Glomerular endothelial cell (primary cell): ENCODE data around the gene CDC45. TPM values are rescaled to one million over a fixed set of nuclear protein-coding genes. Genes with fewer than 3 reads are reported as not detected.

ENCODE experiments used
- DNase-seq: peaks from one replicate; pipeline ENCODE4 v3.0.0-alpha.2; 2011; ENCODE audit warnings: low read depth, low spot score; ENCODE audit errors: extremely low read depth
- total RNA-seq: library from RNA; depleted of rRNA; stranded (reverse); fragments of >200 nt; gene quantifications from 2 replicates; pipeline ENCODE4 v1.2.3, GENCODE V29; 2015

Gene CDC45
- total RNA-seq, 1 donor from 2014 or later = 11.5 TPM

GRCh38 chr22:19448076-19448607, 31.6 kb upstream of the CDC45 start:
- no peak for DNase-seq

GRCh38 chr22:19448739-19449421, 30.8 kb upstream of the CDC45 start:
- DNase-seq = no peak

- DNase-seq = no peak
These were observed 30.3 kb upstream of the CDC45 start for GRCh38 chr22:19449422-19449767.

- DNase-seq = no peak
These were observed 29.2 kb upstream of the CDC45 start for GRCh38 chr22:19450363-19451175.

- no peak for DNase-seq
These were observed 28.1 kb upstream of the CDC45 start for GRCh38 chr22:19451570-19451969.

GRCh38 chr22:19453718-19454117, 26.0 kb upstream of the CDC45 start:
- no peak for DNase-seq

- no peak for DNase-seq
These were observed 25.6 kb upstream of the CDC45 start for GRCh38 chr22:19454156-19454555.

- no peak for DNase-seq
These were observed 24.7 kb upstream of the CDC45 start for GRCh38 chr22:19455033-19455432.

GRCh38 chr22:19455585-19456370, 23.9 kb upstream of the CDC45 start:
- DNase-seq = no peak

- no peak for DNase-seq
These were observed 23.2 kb upstream of the CDC45 start for GRCh38 chr22:19456541-19456940.

GRCh38 chr22:19457828-19458428, 21.8 kb upstream of the CDC45 start:
- no peak for DNase-seq

GRCh38 chr22:19460036-19460435, 19.7 kb upstream of the CDC45 start:
- no peak for DNase-seq

- DNase-seq = no peak
These were observed 18.2 kb upstream of the CDC45 start for GRCh38 chr22:19461506-19461905.

- DNase-seq = no peak
These were observed 16.7 kb upstream of the CDC45 start for GRCh38 chr22:19463008-19463407.

- no peak for DNase-seq
These were observed 15.9 kb upstream of the CDC45 start for GRCh38 chr22:19463491-19464469.

GRCh38 chr22:19464546-19464945, 15.2 kb upstream of the CDC45 start:
- no peak for DNase-seq

GRCh38 chr22:19464975-19465374, 14.7 kb upstream of the CDC45 start:
- no peak for DNase-seq

- no peak for DNase-seq
These were observed 13.5 kb upstream of the CDC45 start for GRCh38 chr22:19466126-19466716.
